ENCODE results near the gene KLHL29. TPM values are rescaled to one million over a fixed set of nuclear protein-coding genes. Genes with fewer than 3 reads are reported as not detected.

Gene KLHL29
- total RNA-seq, 4 donors from 2014 or later: 39.6 to 52.0 (median 40.4) TPM

DNA sequence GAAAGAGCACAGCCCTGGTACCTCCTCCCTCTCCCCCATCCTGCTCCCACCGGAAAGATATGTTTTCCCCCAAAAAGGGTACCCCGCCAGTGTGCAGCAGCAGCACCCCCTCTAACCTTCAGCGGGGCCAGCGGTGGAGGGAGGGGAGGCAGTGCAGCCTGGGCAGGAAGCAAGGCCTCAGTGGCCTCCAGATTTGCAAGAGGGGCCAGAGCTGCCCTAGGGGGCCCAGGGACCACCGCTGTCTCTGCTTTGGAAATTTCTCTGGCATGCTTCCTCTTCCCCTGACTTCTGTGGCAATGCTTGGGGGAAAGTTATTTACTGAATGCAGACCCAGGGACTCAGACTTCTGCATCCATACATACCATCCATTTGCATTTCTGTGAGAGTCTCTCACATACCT, 111.5 kb downstream of the KLHL29 start:
- Histone ChIP-seq H3K4me1 (peaks cover 0 to 100% (median 39%) of the 10 kb centered on the region in 4 donors), H3K27ac (peak overlapping the region in 2 of 4 donors; percentile 5 to 52), H3K36me3 (no peaks in the 10 kb centered on the region), H3K4me3 (no peak overlapping the region), H3K9me3 (no peaks in the 10 kb centered on the region), H3K27me3 (no peaks in the 10 kb centered on the region)
- TF ChIP-seq EP300 (IDR thresholded peaks at IDR 0.05): no peak
- TF ChIP-seq CTCF (IDR thresholded peaks at IDR 0.05): no peak
- TF ChIP-seq POLR2A (IDR thresholded peaks at IDR 0.05): no peak
- no peak for DNase-seq (ENCODE audit: low spot score in 2 of 2)
- WGBS, 2 donors: 72 to 79% methylated on average over 5 of the region's 5 CpGs

DNA sequence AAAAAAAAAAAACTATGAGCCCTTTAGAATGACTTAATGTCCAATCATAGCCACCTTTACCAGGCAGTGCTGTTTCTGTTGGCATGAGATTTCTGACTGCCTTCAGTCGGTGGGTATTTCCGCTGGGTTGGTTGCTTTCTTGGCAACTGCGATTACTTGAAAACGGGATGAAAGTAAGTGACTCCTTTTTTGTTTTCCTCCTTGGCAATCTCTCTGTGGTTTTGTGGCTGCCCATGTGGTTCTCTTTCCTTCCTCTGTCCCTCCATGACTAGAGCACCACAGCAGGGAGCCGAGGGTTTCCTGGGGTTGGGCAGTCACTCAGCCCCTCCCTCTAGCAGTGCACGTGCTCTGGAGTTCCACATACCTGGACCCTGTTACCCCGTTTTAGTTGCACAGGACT, 112.1 kb downstream of the KLHL29 start:
- Histone ChIP-seq H3K4me3 (no peak overlapping the region), H3K9me3 (no peaks in the 10 kb centered on the region), H3K27ac (peak overlapping the region in 1 of 4 donors; percentile 82), H3K27me3 (no peaks in the 10 kb centered on the region), H3K4me1 (peaks cover 0 to 100% (median 39%) of the 10 kb centered on the region in 4 donors), H3K36me3 (no peaks in the 10 kb centered on the region)
- TF ChIP-seq CTCF (IDR thresholded peaks at IDR 0.05): no peak
- peak in 1 of 2 donors; percentile 28 for TF ChIP-seq EP300 (IDR thresholded peaks at IDR 0.05)
- DNase-seq (ENCODE audit: low spot score in 2 of 2): peak in 1 of 2 donors; percentile 40
- 30 to 46% methylated on average over 7 of the region's 7 CpGs for WGBS, 2 donors

DNA sequence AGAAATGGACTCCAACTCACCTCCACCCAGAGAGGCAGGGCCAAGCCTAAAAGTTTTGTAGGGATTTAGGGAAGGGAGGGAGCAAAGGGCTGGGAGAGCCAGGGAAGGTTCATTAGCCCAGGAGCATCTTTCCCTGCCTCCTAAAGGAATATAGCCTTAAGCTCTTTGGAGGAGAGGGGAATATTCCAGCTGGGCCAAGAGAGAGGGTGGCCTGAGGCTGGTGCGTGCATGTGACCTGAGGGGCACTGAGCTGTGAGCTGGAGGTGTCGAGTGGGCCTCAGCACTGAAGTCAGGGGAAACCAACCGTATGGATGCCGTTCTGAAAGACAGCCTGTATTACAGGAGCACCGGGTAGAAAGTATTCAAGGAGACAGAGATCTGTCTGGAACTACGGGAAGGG, 112.6 kb downstream of the KLHL29 start:
- no peak for DNase-seq (ENCODE audit: low spot score in 2 of 2)
- Histone ChIP-seq H3K36me3 (no peaks in the 10 kb centered on the region), H3K9me3 (no peaks in the 10 kb centered on the region), H3K27me3 (no peaks in the 10 kb centered on the region), H3K4me3 (no peak overlapping the region), H3K27ac (peak overlapping the region in 2 of 4 donors; percentile 46 to 82), H3K4me1 (peaks cover 0 to 100% (median 38%) of the 10 kb centered on the region in 4 donors)
- WGBS, 2 donors: 40 to 58% methylated on average over 6 of the region's 6 CpGs
- TF ChIP-seq CTCF (IDR thresholded peaks at IDR 0.05): no peak
- no peak for TF ChIP-seq EP300 (IDR thresholded peaks at IDR 0.05)
- no peak for TF ChIP-seq POLR2A (IDR thresholded peaks at IDR 0.05)

- DNase-seq (ENCODE audit: low spot score in 2 of 2): no peak
- no peaks in the 10 kb centered on the region for H3K27me3 ChIP-seq
- H3K36me3 ChIP-seq: no peaks in the 10 kb centered on the region
- no peaks in the 10 kb centered on the region for H3K9me3 ChIP-seq
- 74% methylated on average over 7 of the region's 7 CpGs for WGBS, 2 donors
- TF ChIP-seq EP300 (IDR thresholded peaks at IDR 0.05) (no peak), CTCF (IDR thresholded peaks at IDR 0.05) (no peak), POLR2A (IDR thresholded peaks at IDR 0.05) (no peak)
- H3K4me3 ChIP-seq: no peak overlapping the region
- H3K4me1 ChIP-seq: peaks cover 0 to 100% (median 45%) of the 10 kb centered on the region in 4 donors
- H3K27ac ChIP-seq: peak overlapping the region in 3 of 4 donors; percentile 23 to 85 (median 82)
Observed at GRCh38 chr2:23498943-23499342, 114.0 kb downstream of the KLHL29 start.

DNA sequence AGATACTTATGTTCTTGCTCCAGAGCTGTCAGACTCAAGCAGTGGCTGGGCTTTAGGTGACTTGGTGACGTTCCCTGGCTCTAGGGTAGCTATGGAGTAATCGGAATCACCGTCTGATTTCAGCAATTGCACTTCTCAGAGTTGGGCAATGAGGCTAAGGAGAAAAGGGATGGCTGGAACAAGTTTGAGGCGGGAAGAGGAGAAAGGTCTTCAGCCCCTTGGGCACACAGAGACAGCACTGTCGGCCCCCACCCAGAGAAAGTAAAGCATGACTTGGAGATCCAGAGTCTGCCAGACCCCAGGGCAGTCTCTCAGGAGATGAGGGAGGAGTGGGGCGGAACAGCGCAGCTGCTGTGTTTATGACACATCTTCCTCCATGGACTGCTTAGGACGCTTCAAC, 114.5 kb downstream of the KLHL29 start:
- Histone ChIP-seq H3K27ac (peak overlapping the region in 3 of 4 donors; percentile 23 to 85 (median 82)), H3K27me3 (no peaks in the 10 kb centered on the region), H3K36me3 (no peaks in the 10 kb centered on the region), H3K4me1 (peaks cover 0 to 100% (median 46%) of the 10 kb centered on the region in 4 donors), H3K9me3 (no peaks in the 10 kb centered on the region), H3K4me3 (no peak overlapping the region)
- 71 to 82% methylated on average over 8 of the region's 8 CpGs for WGBS, 2 donors
- TF ChIP-seq POLR2A (IDR thresholded peaks at IDR 0.05) (no peak), EP300 (IDR thresholded peaks at IDR 0.05) (peak in 1 of 2 donors; percentile 64), CTCF (IDR thresholded peaks at IDR 0.05) (no peak)
- peak in 1 of 2 donors; percentile 42 for DNase-seq (ENCODE audit: low spot score in 2 of 2)

Measured in tibial nerve (tissue), 4 donors.